IMR-90 (cell line): ENCODE data around the gene ATP6V0E2. TPM values are rescaled to one million over a fixed set of nuclear protein-coding genes. Genes with fewer than 3 reads are reported as not detected.

Source experiments
- ATAC-seq: fragments of 200-7000 bp; cut with Tn5 transposase; 2 replicates; pipeline ENCODE4 v1.9.1; 2020; ENCODE audit warnings: low read depth, mild to moderate bottlenecking, moderate library complexity
- BruUV-seq: library from RNA; stranded (reverse); fragments of 400-500 nt; replicated peaks from 2 replicates; lab custom pipeline; 2021; lab: Mats Ljungman, UMichigan
- CTCF ChIA-PET: fragments of 300-600 bp; formaldehyde crosslinking; extraction: SDS; loops from one replicate; lab custom pipeline; 2021; ENCODE audit warnings: antibody characterized with exemption; lab: Yijun Ruan, JAX
- POLR2A ChIA-PET: fragments of 300-600 bp; sonication (Branson Sonifier 250); formaldehyde crosslinking; loops from one replicate; lab custom pipeline; 2022; ENCODE audit warnings: antibody characterized with exemption; ENCODE audit not compliant: unreplicated experiment; lab: Charles Lee
- DNase-seq: peaks from one replicate; pipeline ENCODE4 v3.0.0; 2013
- H2AFZ ChIP-seq: replicated peaks from 2 replicates; pipeline ENCODE3; 2013; ENCODE audit warnings: low read length, mild to moderate bottlenecking; ENCODE audit not compliant: poor library complexity
- H2AK5ac ChIP-seq: 2 replicates; pipeline ENCODE4 v1.6.1; 2013; ENCODE audit warnings: low read depth, low read length, inconsistent platforms
- H2AK9ac ChIP-seq: replicated peaks from 2 replicates; pipeline ENCODE3; 2013; ENCODE audit warnings: mild to moderate bottlenecking, low read depth, low read length, moderate library complexity; ENCODE audit not compliant: poor library complexity
- H2BK120ac ChIP-seq: 2 replicates; pipeline ENCODE4 v1.6.1; 2013; ENCODE audit warnings: low read depth, low read length, inconsistent platforms
- H2BK15ac ChIP-seq: 3 replicates; pipeline ENCODE4 v1.6.1; 2013; ENCODE audit warnings: low read depth, low read length, inconsistent platforms
- H2BK20ac ChIP-seq: 2 replicates; pipeline ENCODE4 v1.6.1; 2013; ENCODE audit warnings: low read depth, mild to moderate bottlenecking, inconsistent platforms, low read length, moderate library complexity
- H2BK5ac ChIP-seq: 2 replicates; pipeline ENCODE4 v1.6.1; 2013; ENCODE audit warnings: mild to moderate bottlenecking, low read depth, low read length, inconsistent platforms; ENCODE audit not compliant: poor library complexity, severe bottlenecking
- H3K14ac ChIP-seq: replicated peaks from 2 replicates; pipeline ENCODE4 v1.6.1; 2013; ENCODE audit warnings: low read depth, low read length, inconsistent platforms
- H3K18ac ChIP-seq: 2 replicates; pipeline ENCODE4 v1.6.1; 2013; ENCODE audit warnings: low read depth, low read length, control low read depth
- H3K23ac ChIP-seq: 2 replicates; pipeline ENCODE4 v1.6.1; 2013; ENCODE audit warnings: low read depth, low read length, inconsistent platforms
- H3K27ac ChIP-seq: 2 replicates; pipeline ENCODE4 v1.5.1; 2013; ENCODE audit warnings: mild to moderate bottlenecking, control low read depth, low read length; ENCODE audit not compliant: insufficient read depth
- H3K27me3 ChIP-seq: 2 replicates; pipeline ENCODE4 v1.6.1; 2013; ENCODE audit warnings: low read length; ENCODE audit not compliant: control insufficient read depth, insufficient read depth
- H3K36me3 ChIP-seq: 2 replicates; pipeline ENCODE4 v1.6.1; 2013; ENCODE audit warnings: low read length, mixed read lengths; ENCODE audit not compliant: control insufficient read depth, insufficient read depth
- H3K4ac ChIP-seq: 2 replicates; pipeline ENCODE4 v1.6.1; 2013; ENCODE audit warnings: low read depth, low read length, inconsistent platforms
- H3K4me1 ChIP-seq: 2 replicates; pipeline ENCODE4 v1.6.1; 2013; ENCODE audit warnings: low read length, mixed read lengths; ENCODE audit not compliant: control insufficient read depth, insufficient read depth
- H3K4me2 ChIP-seq: 2 replicates; pipeline ENCODE4 v1.6.1; 2013; ENCODE audit warnings: low read depth, mild to moderate bottlenecking, control low read depth, low read length, moderate library complexity
- H3K4me3 ChIP-seq: 2 replicates; pipeline ENCODE4 v1.5.1; 2013; ENCODE audit warnings: low read depth, mild to moderate bottlenecking, control low read depth, low read length, moderate library complexity; ENCODE audit not compliant: insufficient read depth
- H3K56ac ChIP-seq: 2 replicates; pipeline ENCODE4 v1.6.1; 2013; ENCODE audit warnings: low read length, inconsistent platforms; ENCODE audit not compliant: insufficient read depth; ENCODE audit errors: extremely low read depth
- H3K79me1 ChIP-seq, 2 experiments: 2 replicates each; pipeline ENCODE4 v1.6.1; 2013; ENCODE audit warnings: low read length in 2 of 2, inconsistent platforms in 1 of 2, low read depth in 1 of 2
- H3K9ac ChIP-seq: 2 replicates; pipeline ENCODE4 v1.6.1; 2013; ENCODE audit warnings: low read depth, low read length, control low read depth
- H3K9me1 ChIP-seq: 2 replicates; pipeline ENCODE4 v1.6.1; 2013; ENCODE audit warnings: low read length, inconsistent platforms; ENCODE audit not compliant: insufficient read depth
- H3K9me3 ChIP-seq: 2 replicates; pipeline ENCODE4 v1.6.1; 2013; ENCODE audit warnings: low read length; ENCODE audit not compliant: control insufficient read depth, insufficient read depth
- H4K20me1 ChIP-seq: 2 replicates; pipeline ENCODE4 v1.6.1; 2013; ENCODE audit warnings: low read length, inconsistent platforms; ENCODE audit not compliant: insufficient read depth
- H4K5ac ChIP-seq: 2 replicates; pipeline ENCODE4 v1.6.1; 2013; ENCODE audit warnings: mild to moderate bottlenecking, low read depth, low read length, control low read depth
- H4K8ac ChIP-seq, 2 experiments: 2 replicates each; pipeline ENCODE4 v1.6.1; 2013; ENCODE audit warnings: low read depth in 2 of 2, low read length in 2 of 2, control low read depth in 1 of 2, inconsistent platforms in 1 of 2
- H4K91ac ChIP-seq: 2 replicates; pipeline ENCODE4 v1.6.1; 2013; ENCODE audit warnings: low read depth, low read length, inconsistent platforms; ENCODE audit not compliant: insufficient read depth
- CEBPB ChIP-seq: IDR thresholded peaks from 2 replicates; pipeline ENCODE4 v1.6.1; 2012; ENCODE audit warnings: low read depth, low read length, improper control_type of control experiment
- CHD1 ChIP-seq: IDR thresholded peaks from 2 replicates; pipeline ENCODE4 v1.6.1; 2012; ENCODE audit warnings: low read depth, low read length, improper control_type of control experiment
- MAZ ChIP-seq: IDR thresholded peaks from 2 replicates; pipeline ENCODE4 v1.6.1; 2012; ENCODE audit warnings: low read depth, mild to moderate bottlenecking, low read length, improper control_type of control experiment, moderate library complexity, borderline replicate concordance
- MXI1 ChIP-seq: IDR thresholded peaks from 2 replicates; pipeline ENCODE4 v1.6.1; 2012; ENCODE audit warnings: low read depth, mild to moderate bottlenecking, low read length, moderate library complexity, borderline replicate concordance
- NFE2L2 ChIP-seq: fragments of 150-350 bp; IDR thresholded peaks from 2 replicates; pipeline ENCODE4 v1.6.1; 2016; ENCODE audit warnings: low read depth, mild to moderate bottlenecking, low read length
- POLR2A ChIP-seq: IDR thresholded peaks from 2 replicates; pipeline ENCODE4 v1.6.1; 2012; ENCODE audit warnings: mild to moderate bottlenecking, low read depth, low read length
- RAD21 ChIP-seq: IDR thresholded peaks from 2 replicates; pipeline ENCODE4 v1.6.1; 2012; ENCODE audit warnings: low read length, improper control_type of control experiment
- RCOR1 ChIP-seq: IDR thresholded peaks from 2 replicates; pipeline ENCODE4 v1.6.1; 2012; ENCODE audit warnings: mild to moderate bottlenecking, low read length, improper control_type of control experiment; ENCODE audit not compliant: insufficient replicate concordance
- RFX5 ChIP-seq: IDR thresholded peaks from 2 replicates; pipeline ENCODE4 v1.8.0; 2012; ENCODE audit warnings: low read depth, mild to moderate bottlenecking, low read length, moderate library complexity
- SMC3 ChIP-seq: fragments of 150-350 bp; IDR thresholded peaks from 2 replicates; pipeline ENCODE4 v1.6.1; 2016; ENCODE audit warnings: low read depth, mild to moderate bottlenecking, antibody characterized with exemption, low read length, moderate library complexity
- WGBS, 2 experiments: methylation state at CpG; one replicate each; pipeline versions ENCODE4 v1.1.5 to v1.1.7; 2013; ENCODE audit warnings: missing lambda C conversion rate in 2 of 2; ENCODE audit not compliant: insufficient read length in 1 of 2; ENCODE audit errors: extremely low coverage in 2 of 2; 5-methylcytosine and 5-hydroxymethylcytosine counted together
- dilution Hi-C: fragments of 300-500 bp; cut with HindIII; formaldehyde crosslinking; loops from one replicate; pipeline ENCODE4 v1.14.3; 2018; ENCODE audit warnings: low sequenced_read_pairs; ENCODE audit not compliant: unreplicated experiment
- in situ Hi-C: fragments of 300-500 bp; cut with MboI; formaldehyde crosslinking; loops from 3 replicates; pipeline ENCODE4 v1.14.3; 2019; ENCODE audit warnings: low sequenced_read_pairs, inconsistent platforms, mixed read lengths
- intact Hi-C: fragments of 100-400 bp; cut with micrococcal nuclease; formaldehyde crosslinking; loops from 2 replicates; pipeline ENCODE4 v1.10.0; 2022
- polyA plus RNA-seq, 3 experiments: library from polyadenylated mRNA; depleted of rRNA; stranded (reverse); fragments of >200 nt; gene quantifications; 2 replicates each; pipeline ENCODE4 v1.2.3, GENCODE V29; 2012; ENCODE audit warnings: low replicate concordance in 1 of 3
- total RNA-seq: library from RNA; depleted of rRNA; stranded (reverse); fragments of >200 nt; gene quantifications from 2 replicates; pipeline ENCODE4 v1.2.3, GENCODE V29; 2012
- TF ChIP-seq, protein P1 (sequence below): fragments of 150-350 bp; IDR thresholded peaks from 2 replicates; pipeline ENCODE4 v1.6.1; 2016; ENCODE audit warnings: low read depth, mild to moderate bottlenecking, low read length, moderate library complexity, borderline replicate concordance
- TF ChIP-seq, protein P2 (sequence below): fragments of 150-350 bp; IDR thresholded peaks from 2 replicates; pipeline ENCODE4 v1.6.1; 2017; ENCODE audit warnings: mild to moderate bottlenecking, antibody characterized with exemption, low read length, low read depth
- TF ChIP-seq, protein P3 (sequence below): conservative IDR thresholded peaks from 2 replicates; pipeline ENCODE4 v1.5.1; 2012; ENCODE audit warnings: mild to moderate bottlenecking, low read depth, low read length, improper control_type of control experiment

The ATP6V0E2 gene
- total and polyA plus RNA-seq, 2 of the 4 experiments (the other 2 are of a cell fraction) = 5.7 to 30.3 TPM

DNA sequence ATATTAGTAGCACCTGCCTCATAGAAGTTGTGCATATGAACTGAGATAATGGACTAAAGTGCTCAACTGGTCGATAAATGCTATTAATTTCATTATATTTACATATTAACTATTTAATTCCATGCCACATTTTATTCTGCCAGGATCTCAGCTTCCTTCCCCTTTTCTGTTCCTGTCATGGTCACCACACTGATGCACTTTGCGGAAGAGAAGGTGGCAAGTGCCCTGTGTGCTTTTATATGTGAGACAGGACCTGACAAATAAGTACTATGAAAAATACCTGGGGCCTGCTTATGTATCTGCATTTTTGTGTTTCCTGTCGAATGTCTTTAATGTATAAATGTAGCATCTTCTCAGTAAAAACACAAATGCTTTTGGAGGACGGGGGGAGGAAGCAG lies 12.2 kb downstream of the ATP6V0E2 start (continued):
- TF ChIP-seq, protein P1, sequence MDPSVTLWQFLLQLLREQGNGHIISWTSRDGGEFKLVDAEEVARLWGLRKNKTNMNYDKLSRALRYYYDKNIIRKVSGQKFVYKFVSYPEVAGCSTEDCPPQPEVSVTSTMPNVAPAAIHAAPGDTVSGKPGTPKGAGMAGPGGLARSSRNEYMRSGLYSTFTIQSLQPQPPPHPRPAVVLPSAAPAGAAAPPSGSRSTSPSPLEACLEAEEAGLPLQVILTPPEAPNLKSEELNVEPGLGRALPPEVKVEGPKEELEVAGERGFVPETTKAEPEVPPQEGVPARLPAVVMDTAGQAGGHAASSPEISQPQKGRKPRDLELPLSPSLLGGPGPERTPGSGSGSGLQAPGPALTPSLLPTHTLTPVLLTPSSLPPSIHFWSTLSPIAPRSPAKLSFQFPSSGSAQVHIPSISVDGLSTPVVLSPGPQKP = no peak
- TF ChIP-seq, protein P2, sequence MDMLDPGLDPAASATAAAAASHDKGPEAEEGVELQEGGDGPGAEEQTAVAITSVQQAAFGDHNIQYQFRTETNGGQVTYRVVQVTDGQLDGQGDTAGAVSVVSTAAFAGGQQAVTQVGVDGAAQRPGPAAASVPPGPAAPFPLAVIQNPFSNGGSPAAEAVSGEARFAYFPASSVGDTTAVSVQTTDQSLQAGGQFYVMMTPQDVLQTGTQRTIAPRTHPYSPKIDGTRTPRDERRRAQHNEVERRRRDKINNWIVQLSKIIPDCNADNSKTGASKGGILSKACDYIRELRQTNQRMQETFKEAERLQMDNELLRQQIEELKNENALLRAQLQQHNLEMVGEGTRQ = no peak
- no peak for TF ChIP-seq NFE2L2

DNA sequence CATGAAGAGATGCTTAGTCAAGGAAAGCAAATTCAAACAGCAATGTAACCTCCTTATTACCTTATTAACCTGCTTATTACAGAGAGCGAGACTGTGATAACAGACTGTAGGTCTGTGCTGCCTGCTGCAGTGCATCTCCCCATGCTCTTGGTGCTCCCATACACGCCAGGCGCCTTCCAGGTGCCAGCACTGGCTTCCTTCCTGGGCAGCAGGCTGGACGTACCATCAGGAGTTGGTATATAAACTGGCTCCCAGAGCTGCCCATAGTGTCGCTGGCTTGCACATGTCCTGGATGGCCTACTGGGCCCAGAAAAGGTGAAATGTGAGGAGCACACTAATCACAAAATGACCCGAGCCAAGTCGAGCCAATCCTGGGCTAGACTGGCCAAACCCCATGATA lies 13.5 kb downstream of the ATP6V0E2 start:
- no peak overlapping the region for H3K23ac ChIP-seq
- in situ Hi-C loops (no loop called here), intact Hi-C loops (no loop called here), dilution Hi-C loops (no loop called here)
- no peak overlapping the region for H4K5ac ChIP-seq
- H3K9me1 ChIP-seq = no peaks in the 10 kb centered on the region
- H3K4ac ChIP-seq = no peak overlapping the region
- no peak overlapping the region for H3K4me3 ChIP-seq
- no peak overlapping the region for H4K8ac ChIP-seq
- no peak overlapping the region for H3K18ac ChIP-seq
- H3K27me3 ChIP-seq = no peaks in the 10 kb centered on the region
- no peak overlapping the region for H2BK120ac ChIP-seq
- H2AK5ac ChIP-seq = no peak overlapping the region
- no TSS peak for BruUV-seq
- ChIA-PET POLR2A (no interaction called here), CTCF (no interaction called here)
- no peaks in the 10 kb centered on the region for H3K9me3 ChIP-seq
- no peak overlapping the region for H2BK15ac ChIP-seq
- 81% methylated on average over 4 of the region's 7 CpGs; no CpG with 5 or more reads in 1 of the 2 experiments for WGBS, 2 experiments
- no peak overlapping the region for H3K14ac ChIP-seq
- no peak overlapping the region for H2BK20ac ChIP-seq
- H2AFZ ChIP-seq = no peak overlapping the region
- no peak overlapping the region for H3K27ac ChIP-seq
- no peaks in the 10 kb centered on the region for H3K79me1 ChIP-seq
- ATAC-seq (no peak), DNase-seq (no peak)
- H2BK5ac ChIP-seq = no peak overlapping the region
- no peak overlapping the region for H2AK9ac ChIP-seq
- no peak overlapping the region for H3K9ac ChIP-seq
- H3K36me3 ChIP-seq = no peaks in the 10 kb centered on the region
- H3K56ac ChIP-seq = no peak overlapping the region
- H3K4me2 ChIP-seq = no peak overlapping the region
- H3K4me1 ChIP-seq = peaks cover 3% of the 10 kb centered on the region; the same call in 1 of the 2 replicates
- no peaks in the 10 kb centered on the region for H4K20me1 ChIP-seq
- H4K91ac ChIP-seq = no peak overlapping the region
- TF ChIP-seq, protein P3, sequence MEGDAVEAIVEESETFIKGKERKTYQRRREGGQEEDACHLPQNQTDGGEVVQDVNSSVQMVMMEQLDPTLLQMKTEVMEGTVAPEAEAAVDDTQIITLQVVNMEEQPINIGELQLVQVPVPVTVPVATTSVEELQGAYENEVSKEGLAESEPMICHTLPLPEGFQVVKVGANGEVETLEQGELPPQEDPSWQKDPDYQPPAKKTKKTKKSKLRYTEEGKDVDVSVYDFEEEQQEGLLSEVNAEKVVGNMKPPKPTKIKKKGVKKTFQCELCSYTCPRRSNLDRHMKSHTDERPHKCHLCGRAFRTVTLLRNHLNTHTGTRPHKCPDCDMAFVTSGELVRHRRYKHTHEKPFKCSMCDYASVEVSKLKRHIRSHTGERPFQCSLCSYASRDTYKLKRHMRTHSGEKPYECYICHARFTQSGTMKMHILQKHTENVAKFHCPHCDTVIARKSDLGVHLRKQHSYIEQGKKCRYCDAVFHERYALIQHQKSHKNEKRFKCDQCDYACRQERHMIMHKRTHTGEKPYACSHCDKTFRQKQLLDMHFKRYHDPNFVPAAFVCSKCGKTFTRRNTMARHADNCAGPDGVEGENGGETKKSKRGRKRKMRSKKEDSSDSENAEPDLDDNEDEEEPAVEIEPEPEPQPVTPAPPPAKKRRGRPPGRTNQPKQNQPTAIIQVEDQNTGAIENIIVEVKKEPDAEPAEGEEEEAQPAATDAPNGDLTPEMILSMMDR = no peak
- TF ChIP-seq CHD1 (no peak), RFX5 (no peak), NFE2L2 (no peak), RAD21 (no peak), CEBPB (no peak), RCOR1 (no peak), POLR2A (no peak), MXI1 (no peak), MAZ (no peak), SMC3 (no peak)
- TF ChIP-seq, protein P2 = no peak
